Skeletal muscle satellite cell (primary cell): Measurements from ENCODE around the gene MAGT1.
"Not testable (repeated sequence)": the region's sequence is repeated elsewhere in the genome, so short reads cannot be mapped to it uniquely, and the experiment has no call there.

Source experiments
- H3K27me3 ChIP-seq: 2 replicates; pipeline ENCODE4 v1.7.0; 2013; ENCODE audit warnings: low read length; ENCODE audit not compliant: control insufficient read depth, insufficient read depth
- H3K36me3 ChIP-seq: 2 replicates; pipeline ENCODE4 v1.7.0; 2013; ENCODE audit warnings: mild to moderate bottlenecking, control low read depth, low read length; ENCODE audit not compliant: insufficient read depth
- H3K4me1 ChIP-seq: 2 replicates; pipeline ENCODE4 v1.7.0; 2013; ENCODE audit warnings: low read length; ENCODE audit not compliant: control insufficient read depth, insufficient read depth
- H3K4me2 ChIP-seq: 2 replicates; pipeline ENCODE4 v1.7.0; 2013; ENCODE audit warnings: mild to moderate bottlenecking, low read length
- H3K4me3 ChIP-seq: 2 replicates; pipeline ENCODE4 v1.7.0; 2013; ENCODE audit warnings: low read length
- H3K9ac ChIP-seq: 2 replicates; pipeline ENCODE4 v1.7.0; 2013; ENCODE audit warnings: mild to moderate bottlenecking, low read depth, low read length, moderate library complexity
- H3K9me3 ChIP-seq: replicated peaks from 2 replicates; pipeline ENCODE4 v1.7.0; 2013; ENCODE audit warnings: mild to moderate bottlenecking, control low read depth, low read length

Gene MAGT1

DNA sequence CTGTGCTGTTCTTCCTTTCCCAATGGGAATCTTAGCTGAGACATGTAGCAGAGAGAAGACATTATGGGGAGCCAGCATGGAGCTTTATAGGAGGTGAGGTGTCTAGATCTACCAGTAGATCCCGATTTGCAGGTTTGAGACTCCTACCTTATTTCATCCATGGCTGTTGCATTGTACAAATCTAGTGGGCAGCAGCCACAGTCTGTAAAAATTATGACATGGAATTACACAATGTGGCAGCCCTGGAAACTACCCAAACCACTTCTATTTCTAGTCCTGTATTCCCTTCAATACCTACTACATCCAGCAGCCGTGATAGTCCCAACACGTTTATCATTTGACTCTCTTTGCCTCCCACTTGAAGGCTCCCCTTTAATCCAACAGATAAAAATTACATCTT lies 23.3 kb upstream of the MAGT1 start:
- Histone ChIP-seq H3K27me3 (no peaks in the 10 kb centered on the region), H3K9ac (no peak overlapping the region), H3K4me2 (no peak overlapping the region), H3K4me3 (no peak overlapping the region), H3K4me1 (no peaks in the 10 kb centered on the region), H3K36me3 (no peaks in the 10 kb centered on the region), H3K9me3 (no peaks in the 10 kb centered on the region)

DNA sequence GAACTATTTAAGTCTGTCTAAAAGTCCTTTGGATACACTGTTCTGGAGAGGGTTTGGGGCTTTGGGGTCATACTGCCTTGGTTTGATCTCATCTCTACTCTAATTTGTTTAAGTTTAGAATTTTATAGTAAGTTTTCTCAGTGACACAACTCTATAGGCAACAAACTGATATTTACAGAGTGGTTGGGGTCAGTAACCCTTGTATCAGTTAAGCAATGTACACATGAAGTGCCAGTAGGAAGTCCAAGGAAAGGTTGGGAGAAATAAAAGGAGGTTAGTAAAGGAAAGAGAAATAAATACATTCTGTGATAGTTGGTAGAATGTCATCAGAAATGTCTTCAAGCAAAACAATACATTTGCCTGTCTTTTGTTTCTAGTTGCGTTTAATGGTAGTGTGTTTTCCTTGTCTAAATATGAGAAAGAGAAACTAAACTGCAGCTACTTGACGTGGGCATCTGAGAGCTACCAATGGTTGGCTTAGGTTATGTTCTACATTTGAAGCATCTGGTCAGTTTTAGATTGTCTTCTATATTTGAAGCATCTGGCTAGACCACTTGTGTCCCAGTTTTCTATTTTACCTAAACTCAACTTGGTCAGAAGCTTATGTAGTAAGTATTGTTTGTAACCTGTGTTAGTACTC lies 22.2 kb upstream of the MAGT1 start:
- Histone ChIP-seq H3K9ac (no peak overlapping the region), H3K4me1 (no peaks in the 10 kb centered on the region), H3K4me2 (no peak overlapping the region), H3K27me3 (no peaks in the 10 kb centered on the region), H3K4me3 (no peak overlapping the region), H3K9me3 (no peaks in the 10 kb centered on the region), H3K36me3 (no peaks in the 10 kb centered on the region)

DNA sequence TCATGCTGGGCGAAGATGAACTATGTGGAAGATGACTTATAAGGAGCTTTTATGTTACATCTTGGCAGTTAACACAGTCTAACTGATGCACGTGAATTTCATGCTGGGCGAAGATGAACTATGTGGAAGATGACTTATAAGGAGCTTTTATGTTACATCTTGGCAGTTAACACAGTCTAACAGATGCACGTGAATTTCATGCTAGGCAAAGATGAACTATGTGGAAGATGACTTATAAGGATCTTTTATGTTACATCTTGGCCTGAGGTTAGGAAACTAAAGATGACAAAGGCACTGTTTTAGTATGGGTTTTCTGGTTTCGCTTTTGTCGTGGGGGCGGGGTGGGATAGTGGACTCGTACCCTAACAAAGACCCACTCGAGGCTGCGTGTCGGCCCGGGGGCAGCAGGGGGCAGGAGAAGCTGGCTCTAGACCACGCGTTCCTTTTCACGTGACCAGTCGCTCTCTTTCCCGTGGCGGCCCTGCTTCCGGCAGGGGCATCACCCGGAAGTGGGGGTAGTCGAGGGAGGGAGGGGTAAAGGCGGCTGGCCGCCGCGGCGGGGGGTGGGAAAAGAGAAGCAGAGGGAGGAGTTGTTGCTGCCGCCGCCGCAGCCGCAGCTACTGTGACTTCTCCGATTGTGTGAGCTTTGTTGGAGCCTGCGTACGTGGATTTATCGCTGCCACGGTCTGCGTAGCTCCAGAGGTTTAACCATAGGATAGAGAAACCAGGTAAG lies 15.0 kb upstream of the MAGT1 start, which contains the start of gene ATP7A:
ATP7A (plus strand) TSS at position 586 of the 733 bp plus-strand sequence. CDS start 60,949 bp downstream, outside the sequence.
- Histone ChIP-seq H3K4me1 (no peaks in the 10 kb centered on the region), H3K27me3 (no peaks in the 10 kb centered on the region), H3K36me3 (no peaks in the 10 kb centered on the region), H3K9ac (peak within 1 kb of the TSS; percentile 89), H3K9me3 (no peaks in the 10 kb centered on the region), H3K4me3 (peak within 1 kb of the TSS; percentile 87), H3K4me2 (peak within 1 kb of the TSS; percentile 83)

DNA sequence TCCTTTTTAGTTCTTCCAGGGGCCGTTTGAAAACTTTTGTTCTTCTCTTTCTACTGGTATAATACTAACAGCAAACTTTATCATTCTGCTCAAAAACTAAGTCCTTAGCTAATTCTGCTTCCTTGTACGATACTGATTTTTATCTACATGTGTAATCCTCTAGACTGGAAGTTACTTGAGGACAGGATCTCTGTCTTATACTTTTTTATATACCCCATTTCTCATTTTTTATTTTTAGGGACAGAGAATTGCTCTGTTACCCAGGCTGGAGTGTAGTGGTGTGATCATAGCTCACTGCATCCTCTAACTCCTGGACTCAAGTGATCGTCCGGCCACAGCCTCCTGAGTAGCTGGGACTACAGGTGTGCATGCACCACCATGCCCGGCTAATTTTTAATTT lies 6.3 kb upstream of the MAGT1 start:
- Histone ChIP-seq H3K9ac (no peak overlapping the region), H3K9me3 (no peaks in the 10 kb centered on the region), H3K36me3 (peaks cover 6% of the 10 kb centered on the region), H3K4me1 (no peaks in the 10 kb centered on the region), H3K4me3 (no peak overlapping the region), H3K27me3 (no peaks in the 10 kb centered on the region), H3K4me2 (peak overlapping the region; percentile 65)

DNA sequence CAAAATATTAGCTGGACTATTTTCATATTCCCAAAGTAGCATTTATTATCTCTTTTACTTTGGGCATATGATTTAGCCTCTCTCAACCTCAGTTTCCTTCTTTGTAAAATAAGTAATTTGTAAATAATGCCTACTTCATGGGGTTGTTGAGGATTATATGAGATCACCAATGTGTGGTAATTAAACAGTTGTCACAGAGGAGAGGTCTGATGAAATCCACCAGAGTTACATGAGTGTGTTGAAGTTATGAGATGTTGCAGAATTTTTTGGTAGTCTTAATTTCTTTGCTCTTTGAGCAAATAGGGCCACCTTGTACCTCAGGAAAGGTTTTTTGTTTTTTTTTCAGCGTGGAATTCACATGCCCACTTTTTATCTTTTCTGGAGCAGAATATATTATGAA lies 5.5 kb upstream of the MAGT1 start:
- Histone ChIP-seq H3K9me3 (no peaks in the 10 kb centered on the region), H3K27me3 (no peaks in the 10 kb centered on the region), H3K4me2 (peak overlapping the region; percentile 65), H3K36me3 (peaks cover 6% of the 10 kb centered on the region), H3K9ac (peak overlapping the region; percentile 83), H3K4me3 (peak overlapping the region; percentile 71), H3K4me1 (no peaks in the 10 kb centered on the region)

DNA sequence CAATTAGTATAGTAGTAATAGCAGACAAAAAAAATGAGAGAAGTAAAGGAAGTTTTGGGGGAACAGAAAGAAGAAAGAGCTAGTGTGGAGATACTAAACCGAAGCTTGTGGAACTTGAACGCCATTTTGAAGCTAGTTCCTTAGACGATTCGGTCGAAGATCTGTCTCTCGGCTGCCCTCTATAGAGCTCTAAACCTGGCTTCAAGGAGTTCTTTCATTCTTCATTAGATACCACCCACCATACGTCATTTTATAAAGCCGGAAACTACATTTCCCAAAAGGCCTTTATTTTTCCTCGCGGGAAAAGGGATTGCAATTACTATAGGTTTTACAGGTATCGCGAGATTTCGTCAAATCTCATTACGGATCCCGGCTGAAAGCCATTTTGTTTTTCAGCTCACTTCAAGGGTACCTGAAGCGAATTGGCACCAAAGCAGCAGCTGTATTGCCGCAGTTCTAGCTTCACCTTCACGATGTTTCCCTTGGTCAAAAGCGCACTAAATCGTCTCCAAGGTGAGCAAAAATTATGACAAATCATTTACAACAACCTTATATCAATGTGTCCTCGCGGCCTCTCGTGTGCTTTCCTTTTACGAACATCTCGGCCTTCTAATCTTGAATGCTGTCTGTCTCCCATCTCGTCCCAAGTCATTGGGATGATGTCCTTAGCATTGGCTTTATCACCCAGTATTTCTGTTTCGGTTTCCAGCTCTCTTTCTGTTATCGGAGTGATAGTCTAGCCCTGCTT lies 4.0 kb upstream of the MAGT1 start, which contains the start of gene COX7B:
COX7B (plus strand) TSS at position 388 of the 748 bp plus-strand sequence; CDS start at position 474, 86 bp downstream.
- H3K36me3 ChIP-seq: peaks cover 3% of the 10 kb centered on the region
- H3K4me2 ChIP-seq: peak within 1 kb of the TSS; percentile 66

DNA sequence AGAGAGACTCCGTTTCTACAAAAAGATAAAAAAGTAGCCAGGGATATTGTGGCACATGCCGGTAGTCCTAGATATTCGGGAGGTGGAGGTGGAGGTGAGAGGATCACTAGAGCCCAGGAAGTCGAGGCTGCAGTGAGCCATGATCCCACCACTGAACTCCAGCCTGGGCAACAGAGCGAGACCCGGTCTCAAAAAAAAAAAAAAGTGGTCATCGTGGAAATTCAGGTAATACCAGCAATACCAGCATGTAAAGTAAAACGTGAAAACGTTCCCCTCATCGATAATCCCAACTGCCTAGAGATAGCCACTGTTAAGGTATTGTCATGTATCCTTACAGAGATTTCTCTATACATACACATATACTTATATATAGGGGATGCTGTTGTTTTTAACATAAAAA lies 1.5 kb downstream of the MAGT1 start:
- H3K36me3 ChIP-seq: no peaks in the 10 kb centered on the region
- H3K27me3 ChIP-seq: no peaks in the 10 kb centered on the region
- peaks cover 3% of the 10 kb centered on the region for H3K4me1 ChIP-seq
- H3K4me2 ChIP-seq: peak overlapping the region; percentile 76
- peak overlapping the region; percentile 91 for H3K9ac ChIP-seq
- H3K4me3 ChIP-seq: peak overlapping the region; percentile 92
- H3K9me3 ChIP-seq: no peaks in the 10 kb centered on the region

More for the DNA sequence above, 4.0 kb upstream of the MAGT1 start, which contains the start of gene COX7B:
- peak within 1 kb of the TSS; percentile 71 for H3K4me3 ChIP-seq
- H3K27me3 ChIP-seq: no peaks in the 10 kb centered on the region
- no peaks in the 10 kb centered on the region for H3K9me3 ChIP-seq
- no peaks in the 10 kb centered on the region for H3K4me1 ChIP-seq
- H3K9ac ChIP-seq: peak within 1 kb of the TSS; percentile 83

DNA sequence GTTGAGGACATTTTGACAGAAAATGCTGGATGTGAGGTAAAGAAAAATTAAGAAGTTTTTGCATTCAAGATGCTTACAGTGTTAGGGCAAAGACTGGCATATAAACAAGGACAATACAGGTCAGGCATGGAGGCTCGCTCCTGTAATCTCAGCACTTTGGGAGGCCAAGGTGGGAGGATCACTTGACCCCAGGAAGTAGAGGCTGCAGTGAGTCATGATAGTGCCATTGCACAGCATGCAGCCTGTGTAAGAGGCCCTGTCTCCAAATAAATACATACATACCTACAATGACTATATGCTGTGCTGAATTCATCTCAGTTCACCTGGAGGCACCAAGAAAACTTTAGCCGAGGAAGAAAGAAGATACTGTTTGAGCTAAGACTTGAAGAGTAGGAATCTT lies 2.3 kb downstream of the MAGT1 start:
- no peaks in the 10 kb centered on the region for H3K27me3 ChIP-seq
- peaks cover 3% of the 10 kb centered on the region for H3K4me1 ChIP-seq
- H3K4me3 ChIP-seq: no peak overlapping the region
- H3K4me2 ChIP-seq: peak overlapping the region; percentile 76
- no peaks in the 10 kb centered on the region for H3K36me3 ChIP-seq
- no peaks in the 10 kb centered on the region for H3K9me3 ChIP-seq
- H3K9ac ChIP-seq: no peak overlapping the region

DNA sequence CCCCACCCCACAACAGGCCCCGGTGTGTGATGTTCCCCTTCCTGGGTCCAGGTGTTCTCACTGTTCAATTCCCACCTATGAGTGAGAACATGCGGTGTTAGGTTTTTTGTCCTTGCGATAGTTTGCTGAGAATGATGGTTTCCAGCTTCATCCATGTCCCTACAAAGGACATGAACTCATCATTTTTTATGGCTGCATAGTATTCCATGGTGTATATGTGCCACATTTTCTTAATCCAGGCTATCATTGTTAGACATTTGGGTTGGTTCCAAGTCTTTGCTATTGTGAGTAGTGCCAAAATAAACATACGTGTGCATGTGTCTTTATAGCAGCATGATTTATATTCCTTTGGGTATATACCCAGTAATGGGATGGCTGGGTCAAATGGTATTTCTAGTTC lies 13.8 kb downstream of the MAGT1 start:
- H3K9me3 ChIP-seq, H3K27me3 ChIP-seq, H3K4me2 ChIP-seq, H3K4me1 ChIP-seq, H3K36me3 ChIP-seq, H3K9ac ChIP-seq, H3K4me3 ChIP-seq: not testable (repeated sequence)

DNA sequence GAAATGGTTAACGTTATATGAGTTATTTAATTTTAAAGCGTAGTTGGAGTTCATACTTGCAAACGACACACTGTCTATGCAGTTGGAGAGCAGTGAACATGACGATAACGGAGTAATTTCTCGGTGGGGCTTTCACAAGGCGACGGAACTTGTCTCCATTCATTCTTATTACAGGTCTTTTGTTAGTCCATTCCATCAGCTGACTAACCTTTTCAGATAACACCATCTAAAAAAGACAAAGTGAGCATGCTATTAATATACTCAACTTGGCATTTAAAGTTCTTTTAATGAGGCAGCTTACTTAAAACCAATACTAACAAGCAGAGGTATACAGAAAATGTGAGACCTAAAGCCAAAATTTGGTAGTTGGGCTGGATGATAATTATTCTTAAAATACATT lies 19.9 kb downstream of the MAGT1 start:
- H3K9ac ChIP-seq: no peak overlapping the region
- no peak overlapping the region for H3K4me3 ChIP-seq
- H3K9me3 ChIP-seq: no peaks in the 10 kb centered on the region
- H3K4me2 ChIP-seq: no peak overlapping the region
- H3K27me3 ChIP-seq: no peaks in the 10 kb centered on the region
- H3K36me3 ChIP-seq: no peaks in the 10 kb centered on the region
- H3K4me1 ChIP-seq: no peaks in the 10 kb centered on the region

DNA sequence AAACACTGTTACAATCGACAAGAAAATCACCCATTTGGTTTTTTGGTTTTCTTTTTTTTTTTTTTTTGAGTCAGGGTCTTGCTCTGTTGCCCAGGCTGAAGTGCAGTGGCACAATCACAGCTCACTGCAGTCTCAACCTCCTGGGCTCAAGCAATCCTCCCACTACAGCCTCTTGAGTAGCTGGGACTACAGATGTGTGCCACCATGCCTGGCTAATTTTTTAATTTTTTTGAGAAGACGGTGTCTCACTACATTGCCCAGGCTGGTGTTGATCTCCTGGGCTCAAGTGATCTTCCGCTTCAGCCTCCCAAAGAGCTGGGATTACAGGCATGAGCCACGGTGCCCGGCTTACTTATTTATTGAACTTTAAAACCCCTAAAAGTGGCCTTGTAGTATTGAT lies 63.7 kb downstream of the MAGT1 start:
- H3K36me3 ChIP-seq, H3K27me3 ChIP-seq, H3K4me1 ChIP-seq, H3K9ac ChIP-seq, H3K4me2 ChIP-seq, H3K4me3 ChIP-seq, H3K9me3 ChIP-seq: not testable (repeated sequence)
